AML-193 (cell line): Measurements from ENCODE around the gene CCDC142.

Experiments used
- DNase-seq, 2 experiments: peaks; one replicate each; lab custom pipeline; 2025; lab: John Stamatoyannopoulos, UW

Gene CCDC142

DNA sequence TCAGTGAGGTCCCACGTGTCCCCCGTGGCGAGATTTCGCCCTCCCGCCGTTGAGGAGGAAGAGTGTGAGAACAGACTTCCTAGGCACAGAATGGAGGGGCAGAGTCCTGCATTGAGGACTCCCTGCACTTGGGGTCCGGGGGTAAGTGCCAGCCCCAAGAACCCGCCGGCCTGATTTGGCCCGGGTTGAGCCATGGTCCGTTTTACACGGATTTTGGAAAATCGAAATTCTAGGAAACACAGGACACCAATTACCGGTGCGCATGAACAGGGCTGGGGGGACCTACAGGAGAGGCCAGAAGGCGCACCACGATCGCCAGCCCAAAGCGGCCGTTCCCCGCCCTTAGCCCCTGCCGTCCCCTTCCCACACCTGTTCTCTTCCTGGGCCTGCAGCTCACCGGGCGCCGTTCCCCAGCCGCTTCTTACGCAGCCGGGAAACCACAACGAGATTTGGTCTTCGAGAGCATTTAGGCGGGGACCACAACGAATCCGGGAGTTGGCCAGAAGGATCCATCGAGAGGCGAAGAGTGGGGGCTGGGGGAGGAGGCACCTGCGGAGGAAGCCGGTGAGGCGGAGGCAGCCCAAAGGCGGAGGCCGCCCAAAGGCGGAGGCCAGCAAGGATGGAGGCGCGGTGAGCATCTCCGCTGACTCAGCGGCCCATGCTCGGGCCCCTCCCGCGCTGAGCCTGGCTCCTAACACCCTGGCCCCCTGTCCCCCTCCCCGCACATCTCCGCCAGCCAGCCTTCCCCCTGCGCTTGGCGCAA is 31.0 kb upstream of the CCDC142 start:
- DNase-seq, result no peak

DNA sequence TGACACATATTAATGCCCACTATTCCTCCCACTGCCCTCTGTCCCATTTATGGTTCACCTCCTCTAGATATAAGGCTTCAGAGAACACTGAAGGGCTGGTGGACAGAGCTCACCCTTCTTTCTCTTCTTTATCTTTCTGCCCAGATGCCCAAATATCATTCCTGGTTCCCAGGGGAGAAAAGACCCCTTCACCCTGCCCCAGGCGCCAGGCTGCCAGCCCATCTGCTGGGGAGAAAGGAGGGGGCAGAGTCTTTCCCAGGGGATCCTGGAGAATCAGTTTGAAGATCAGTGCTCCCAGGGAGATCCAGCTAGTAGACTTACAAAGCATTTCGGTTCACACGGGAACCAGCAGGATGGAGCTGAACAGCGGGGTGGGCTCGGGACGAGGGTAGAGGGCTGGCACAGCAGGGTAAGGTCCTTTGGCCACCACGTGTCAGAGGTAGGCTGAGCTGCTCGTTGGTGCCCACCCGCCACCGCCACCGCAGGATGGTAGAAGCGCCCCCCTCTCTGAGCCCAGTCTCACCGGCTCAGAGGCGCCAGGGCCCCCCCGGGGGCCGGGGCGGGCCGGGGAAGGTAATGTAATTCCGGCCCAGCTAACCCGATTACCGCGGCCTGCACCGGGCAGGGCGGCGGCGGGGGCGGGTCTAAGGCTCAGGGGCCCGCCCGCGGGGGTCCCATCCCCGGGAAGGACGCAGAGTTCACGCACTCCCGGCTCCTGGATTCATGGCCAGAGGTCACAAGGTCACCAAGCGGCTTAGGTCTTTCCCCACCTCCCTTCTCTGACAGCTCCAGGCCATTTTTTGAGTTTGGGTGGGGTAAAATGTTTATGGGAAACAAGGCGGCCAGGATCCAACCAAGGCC is 30.2 kb upstream of the CCDC142 start:
- no peak for DNase-seq

DNA sequence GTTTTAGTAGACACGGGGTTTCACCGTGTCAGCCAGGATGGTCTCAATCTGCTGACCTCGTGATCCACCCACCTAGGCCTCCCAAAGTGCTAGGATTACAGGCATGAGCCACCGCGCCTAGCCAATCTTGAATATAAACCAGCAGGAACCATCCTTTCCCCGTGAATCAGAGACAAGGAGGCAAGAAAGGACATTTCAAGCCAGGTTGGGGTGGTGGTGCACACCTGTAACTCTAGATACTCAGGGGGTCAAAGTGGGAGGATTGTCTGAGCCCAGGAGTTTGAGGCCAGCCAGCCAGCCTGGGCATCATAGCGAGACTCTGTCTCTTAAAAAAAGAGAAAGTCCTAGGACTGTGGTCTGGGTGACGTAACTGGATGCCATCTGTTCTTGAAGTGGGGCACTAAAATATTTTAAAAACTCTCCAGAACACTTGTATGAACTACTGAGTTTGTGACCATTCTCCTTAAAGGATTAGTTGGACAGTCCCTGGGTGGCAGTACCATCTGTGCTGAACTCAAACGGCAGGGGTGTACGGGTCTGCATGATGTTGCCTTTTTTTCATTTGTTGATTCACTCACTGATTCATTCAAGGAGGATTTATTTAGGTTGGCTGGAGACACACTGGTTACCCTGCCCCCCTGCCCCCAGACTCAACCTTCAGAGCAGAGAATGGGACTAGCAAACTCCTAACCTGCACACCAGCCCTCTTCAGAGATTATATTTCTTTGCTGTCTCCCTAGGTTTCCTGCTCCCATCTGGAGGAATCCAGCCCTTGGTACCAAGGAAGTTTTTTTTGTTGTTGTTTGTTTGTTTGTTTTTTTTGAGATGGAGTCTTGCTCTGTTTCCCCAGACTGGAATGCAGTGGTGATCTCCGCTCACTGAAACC is 28.5 kb upstream of the CCDC142 start:
- DNase-seq, result no peak

DNA sequence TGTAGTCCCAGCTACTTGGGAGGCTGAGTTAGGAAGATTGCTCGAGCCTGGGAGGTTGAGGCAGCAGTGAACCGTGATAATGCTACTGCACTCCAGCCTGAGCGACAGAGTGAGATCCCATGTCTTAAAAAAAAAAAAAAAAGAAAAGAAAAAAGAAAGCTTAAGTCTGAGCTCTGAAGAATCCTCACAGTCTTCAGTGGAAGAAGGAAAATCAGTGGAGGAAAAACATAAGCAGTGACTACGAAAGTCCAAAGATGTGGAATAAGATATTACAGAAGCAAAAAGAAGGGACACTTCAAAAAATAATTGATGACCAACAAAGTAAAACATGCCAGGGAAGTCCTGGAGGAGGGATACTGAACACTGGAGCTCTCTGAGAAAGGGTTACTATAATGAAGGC is 27.5 kb upstream of the CCDC142 start:
- no peak for DNase-seq

DNA sequence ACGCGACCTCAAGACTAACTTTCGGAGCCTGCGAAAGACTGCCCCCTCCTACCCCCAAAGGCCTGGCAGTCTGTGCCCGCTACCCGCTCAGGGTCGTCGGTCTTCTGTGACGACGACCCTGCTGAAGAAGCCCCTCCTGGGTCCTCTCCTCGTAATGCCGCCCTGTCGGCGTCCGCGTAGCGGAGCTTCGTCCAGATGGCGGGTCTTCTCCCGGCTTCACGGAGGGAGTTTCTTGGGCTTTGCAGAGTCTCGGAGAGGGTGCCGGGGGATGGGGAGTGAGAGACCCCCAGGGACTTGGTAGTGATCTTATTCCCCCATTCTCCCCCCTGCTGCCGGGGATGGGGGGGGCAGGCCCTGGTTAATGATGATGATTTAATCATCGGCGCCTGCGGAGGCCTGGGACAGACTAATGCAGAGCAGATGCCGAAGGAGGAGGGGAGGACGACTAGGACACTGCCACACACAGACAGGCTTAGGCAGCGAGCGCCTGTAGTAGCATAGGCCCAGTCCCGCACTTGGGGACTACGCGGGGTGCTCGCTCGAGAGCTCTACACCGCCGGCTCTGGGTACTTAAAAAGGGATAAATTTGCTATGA is 25.2 kb upstream of the CCDC142 start:
- no peak for DNase-seq

DNA sequence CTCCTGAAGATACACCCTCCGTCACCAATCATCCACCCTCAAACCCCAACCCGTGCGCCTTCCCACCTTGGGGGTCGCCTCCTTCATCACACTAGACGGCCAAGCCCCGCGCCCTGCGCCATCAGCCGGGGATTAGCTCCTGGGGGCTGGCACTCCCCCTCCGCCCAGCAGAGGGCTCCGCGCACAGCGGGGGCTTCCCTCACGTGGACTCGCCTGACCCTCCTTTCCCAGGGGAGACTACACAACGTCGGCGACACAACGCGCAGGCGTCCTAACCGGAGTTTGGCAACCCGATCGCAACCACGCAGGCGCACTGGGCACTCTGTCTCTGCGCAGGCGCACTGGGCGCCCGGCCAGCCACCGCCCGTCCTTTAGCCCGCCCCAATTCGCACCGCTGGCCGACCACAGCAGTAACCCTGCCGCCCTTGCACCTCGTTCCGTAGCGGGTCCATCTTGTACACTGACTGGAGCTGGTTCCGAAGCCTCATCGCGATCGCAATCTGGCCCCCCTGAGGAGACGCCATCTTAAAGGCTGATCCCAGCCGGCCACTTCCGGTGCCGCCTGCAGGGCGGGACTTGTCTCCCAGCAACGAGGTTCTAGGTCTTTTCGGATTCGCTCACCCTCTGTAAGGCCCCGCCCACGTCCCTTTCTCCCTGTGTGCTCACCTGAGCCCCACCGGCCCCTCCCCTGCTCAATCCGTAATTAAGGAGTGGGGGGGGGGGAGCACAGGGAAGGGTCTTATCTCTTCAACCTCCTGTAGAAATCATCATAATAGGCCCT is 24.5 kb upstream of the CCDC142 start, which contains the start of gene PCGF1:
Gene PCGF1 (minus strand): TSS at position 551 of the 781 bp plus-strand sequence. CDS start 27 bp downstream, at position 524.
- DNase-seq, result peak; percentile 90 to 91

DNA sequence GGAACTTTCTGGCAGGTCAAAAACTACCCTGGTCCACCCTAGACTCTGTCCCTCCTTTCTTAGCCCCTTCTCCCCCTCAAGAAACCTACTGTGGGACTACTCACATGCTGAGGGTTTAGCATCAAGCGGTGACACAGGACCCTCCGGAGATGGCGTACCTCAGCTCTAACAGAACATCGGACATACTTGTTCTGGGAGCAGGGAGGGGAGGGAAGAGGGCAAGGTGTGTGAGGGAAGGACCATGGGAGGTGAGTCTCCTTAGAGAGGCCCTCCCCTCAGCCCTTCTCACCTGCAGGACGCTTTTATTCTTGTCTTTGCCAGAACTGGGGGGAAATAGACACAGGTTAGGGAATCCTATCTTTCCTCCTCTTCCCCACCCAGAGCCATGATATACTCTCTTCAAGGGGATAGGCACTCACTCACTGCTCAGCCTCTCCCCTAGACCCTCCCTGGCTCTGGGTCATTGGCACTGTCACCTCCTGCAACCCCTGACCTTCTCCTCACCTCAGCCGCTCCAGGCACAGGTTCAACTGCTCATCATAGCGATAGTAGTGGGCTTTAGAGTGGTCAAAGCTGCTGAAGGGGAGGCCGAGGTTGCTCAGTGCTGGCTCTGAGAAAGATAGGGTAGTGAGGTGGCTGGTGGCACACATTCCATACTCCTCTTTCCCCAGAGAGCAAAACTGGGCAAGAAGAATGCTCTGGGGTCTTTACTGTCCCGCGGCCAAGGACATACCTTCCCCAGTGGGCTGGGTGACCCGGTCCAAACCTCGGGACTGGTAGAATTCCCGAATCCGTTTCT is 22.8 kb upstream of the CCDC142 start:
- no peak for DNase-seq

DNA sequence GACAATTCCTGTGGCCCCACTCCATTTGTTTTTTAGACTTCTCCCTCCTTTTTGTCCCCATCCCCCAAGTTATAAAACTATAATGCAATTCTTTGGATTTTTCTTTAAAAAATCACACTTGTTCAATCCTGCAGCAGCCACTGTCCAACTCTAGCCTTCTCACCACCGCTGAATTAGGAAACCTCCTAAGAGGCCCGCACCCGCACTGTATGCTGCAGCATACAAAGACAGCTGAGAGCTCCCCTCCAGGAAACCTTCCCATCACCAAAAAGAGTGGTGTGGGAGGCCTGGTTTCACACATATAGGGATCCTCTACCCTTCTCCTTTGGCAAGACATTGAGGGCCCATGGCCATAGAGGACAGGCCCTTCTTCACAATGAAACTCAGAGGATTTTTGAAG is 21.8 kb upstream of the CCDC142 start:
- DNase-seq, result no peak

DNA sequence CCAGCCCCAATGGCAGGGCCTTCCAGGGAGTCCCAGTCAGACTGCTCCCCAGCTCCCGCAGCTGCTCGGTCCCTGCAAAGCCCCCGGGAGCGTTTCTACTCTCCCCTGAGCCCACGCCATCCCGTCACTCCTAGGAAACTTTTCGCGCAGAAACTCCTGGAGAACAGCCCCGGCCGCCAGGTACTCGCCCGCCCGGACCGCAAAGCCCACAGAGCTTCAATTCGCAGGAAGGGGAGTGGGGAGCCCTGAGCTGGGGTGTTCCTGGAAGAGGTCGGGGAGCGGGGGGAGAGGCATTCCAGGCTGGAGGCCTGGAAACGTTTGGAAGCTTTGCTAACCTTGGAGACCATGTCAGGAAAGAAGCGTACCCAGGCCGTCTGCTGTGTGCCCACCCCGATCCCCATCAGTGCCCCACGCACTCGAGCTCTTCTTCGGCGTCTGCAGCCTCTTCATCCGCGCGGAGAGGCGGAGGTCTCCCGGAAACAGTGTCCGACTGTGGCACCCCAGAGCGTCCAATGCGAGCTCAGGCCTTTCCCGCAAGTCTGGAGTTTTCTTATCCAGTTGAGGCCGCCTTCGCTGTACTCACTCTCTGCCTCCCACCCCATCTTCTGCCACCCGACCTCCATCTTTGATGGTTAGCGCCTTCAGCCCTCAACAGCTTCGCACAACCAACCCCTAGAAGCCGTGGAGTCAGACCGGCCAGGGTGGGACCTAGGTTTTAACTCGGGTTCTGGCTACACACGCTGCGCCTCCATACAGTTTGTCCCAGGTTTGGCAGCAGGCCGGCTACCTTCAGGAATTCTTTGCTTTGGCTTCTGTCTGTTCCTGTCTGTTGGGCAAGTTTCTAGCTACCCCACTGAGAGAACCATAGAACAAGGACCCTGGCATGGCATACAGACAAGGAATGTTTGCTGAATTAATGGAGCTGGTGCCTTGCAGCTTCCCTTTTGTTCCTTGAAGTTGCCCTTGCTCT is 21.0 kb upstream of the CCDC142 start:
- DNase-seq, result no peak

DNA sequence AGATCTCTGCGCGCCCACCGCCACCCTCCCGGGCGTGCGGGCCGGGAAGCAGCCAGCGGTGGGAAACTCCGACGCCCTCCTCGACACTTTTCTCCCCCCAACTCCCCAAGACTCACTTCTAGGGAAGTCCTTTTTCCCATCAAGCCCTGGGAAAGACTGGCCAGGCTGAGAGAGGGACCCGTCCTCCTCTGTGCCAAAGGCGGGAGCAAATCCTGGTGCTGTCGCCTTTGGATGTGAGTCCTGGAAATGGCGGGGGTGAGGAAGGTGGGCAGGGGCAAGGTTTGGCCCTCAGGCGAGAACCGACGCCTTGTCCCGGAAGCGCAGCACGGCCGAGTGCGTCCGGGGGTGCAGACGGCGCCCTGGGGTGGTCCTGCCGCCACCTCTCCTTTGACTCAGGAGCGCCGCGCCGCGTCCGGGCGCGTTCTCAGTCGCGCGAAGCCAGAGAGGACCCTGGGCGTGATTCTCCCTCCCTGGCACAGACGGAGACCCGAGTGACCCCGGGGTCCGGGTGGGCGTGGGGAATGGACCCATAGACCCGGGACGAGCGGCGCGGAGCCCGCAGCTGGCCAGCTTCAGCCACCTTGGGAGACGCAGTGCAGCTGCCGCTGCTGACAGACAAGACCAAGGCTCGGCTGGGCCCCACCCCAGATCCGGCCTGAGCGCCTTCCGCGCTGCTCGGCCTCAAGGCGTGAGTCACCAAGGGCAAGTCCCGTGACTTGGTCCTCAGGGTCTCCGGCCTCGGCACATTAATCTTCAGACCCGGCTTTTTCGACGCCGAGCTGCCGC is 20.1 kb upstream of the CCDC142 start:
- DNase-seq, result peak in 1 of 2 experiments; percentile 17

DNA sequence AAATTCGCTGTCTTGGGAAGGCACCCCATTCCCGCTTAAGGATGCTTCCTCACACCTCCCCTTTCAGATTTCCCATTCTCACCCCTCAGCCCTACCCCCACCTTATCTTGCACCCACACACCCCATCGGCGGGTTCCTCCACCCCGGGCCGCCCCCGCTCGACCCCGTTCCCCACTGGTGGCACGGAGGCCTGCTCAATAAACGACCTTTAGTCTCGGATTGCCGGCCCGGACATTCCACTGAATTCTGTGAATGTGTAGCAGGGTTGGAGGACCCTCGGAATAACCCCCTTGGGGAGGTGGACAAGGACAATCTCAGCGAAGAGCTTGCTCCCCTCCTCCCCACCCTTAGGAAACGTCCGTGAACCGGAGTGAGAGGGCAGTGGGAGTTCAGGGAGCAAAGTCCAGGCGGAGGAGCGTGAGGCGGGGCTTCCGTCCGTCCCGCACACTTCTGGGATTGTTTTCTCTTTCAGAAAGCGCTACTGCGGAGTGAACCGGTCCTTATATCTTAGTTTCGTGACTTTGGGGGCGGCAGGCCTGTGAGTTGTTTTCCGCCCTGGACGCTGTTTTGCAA is 19.4 kb upstream of the CCDC142 start:
- no peak for DNase-seq

DNA sequence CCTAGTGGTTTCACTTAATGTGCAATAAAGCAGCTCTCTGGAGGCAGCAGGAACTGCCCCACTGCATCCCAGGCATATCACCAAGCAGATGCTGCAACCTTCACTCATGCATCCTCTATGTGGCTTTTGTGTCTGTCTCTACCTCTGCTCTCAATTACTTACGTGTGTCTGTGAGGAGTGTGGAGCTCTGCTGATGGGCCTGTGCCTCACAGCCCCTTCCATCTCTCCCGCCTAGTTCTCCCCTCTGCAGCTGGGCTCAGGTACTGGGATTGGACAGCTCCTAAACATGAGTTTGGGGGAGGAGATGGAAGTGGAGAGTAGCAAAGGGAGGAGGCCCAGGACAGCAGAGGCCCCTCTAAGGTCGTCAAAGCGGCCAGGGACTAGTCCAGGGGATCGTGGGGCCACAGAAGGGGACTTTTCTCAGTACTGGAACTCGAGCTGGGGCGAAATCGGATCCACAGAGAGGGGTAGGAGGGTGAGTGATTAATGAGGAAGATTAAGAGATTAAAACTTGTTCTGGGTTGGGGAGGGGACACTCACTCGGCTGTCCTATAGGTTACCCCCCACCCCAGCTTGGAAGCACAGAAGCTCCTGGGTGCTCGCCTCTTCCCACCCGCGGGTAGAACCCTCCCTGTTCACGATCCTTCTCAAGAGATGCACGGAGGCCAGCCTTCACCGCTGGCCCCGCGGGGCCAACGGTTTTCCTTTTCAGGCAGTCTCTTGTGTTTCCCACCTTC is 18.7 kb upstream of the CCDC142 start:
- no peak for DNase-seq

DNA sequence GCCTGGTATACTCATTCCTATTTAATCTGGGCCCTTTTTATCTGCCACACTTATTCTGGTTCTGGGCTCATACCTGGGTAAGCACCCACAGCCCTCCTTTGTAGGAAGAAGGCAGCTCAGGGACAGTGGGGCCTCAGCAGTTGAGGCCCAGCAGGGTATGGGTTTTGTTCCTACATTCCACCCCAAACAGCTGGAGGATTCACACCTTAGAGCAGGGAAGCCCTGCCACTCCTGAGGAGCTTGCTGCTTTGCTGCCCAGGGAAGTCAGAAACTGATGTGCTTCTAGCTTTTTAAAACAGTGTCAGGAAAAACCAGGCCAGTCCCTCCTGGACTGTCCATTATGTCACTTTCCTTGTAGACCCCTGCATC is 17.8 kb upstream of the CCDC142 start:
- no peak for DNase-seq

DNA sequence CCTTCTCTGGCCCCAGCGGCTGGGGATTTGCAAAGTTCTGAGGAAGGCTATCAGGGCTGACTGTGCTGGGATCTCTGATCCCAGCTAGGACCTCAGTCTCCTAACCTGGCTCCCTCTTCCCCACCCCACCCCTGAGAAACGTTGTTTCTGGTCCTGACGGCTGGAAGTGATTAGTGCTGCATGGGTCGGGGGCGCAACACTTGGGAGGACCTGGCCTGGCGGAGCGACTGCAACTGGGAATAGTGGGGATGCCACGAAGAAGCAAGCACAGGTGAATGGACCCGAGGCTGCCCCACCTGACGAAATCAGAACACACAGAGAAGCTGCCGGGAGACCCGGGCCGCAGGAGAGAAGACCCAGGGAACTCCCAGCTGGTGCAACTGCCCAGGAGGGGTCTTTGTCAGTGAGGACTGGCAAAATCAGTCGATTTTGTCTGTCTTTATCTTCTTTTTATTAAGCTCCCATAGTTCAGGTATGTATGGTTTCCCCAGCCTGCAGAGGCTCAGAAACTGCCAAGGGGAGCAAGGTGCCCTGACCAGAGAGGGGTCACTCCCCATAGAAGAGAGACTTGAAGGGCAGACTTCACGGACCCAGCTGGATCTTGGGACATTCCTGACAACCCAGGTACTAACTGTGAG is 17.3 kb upstream of the CCDC142 start:
- DNase-seq, result no peak

DNA sequence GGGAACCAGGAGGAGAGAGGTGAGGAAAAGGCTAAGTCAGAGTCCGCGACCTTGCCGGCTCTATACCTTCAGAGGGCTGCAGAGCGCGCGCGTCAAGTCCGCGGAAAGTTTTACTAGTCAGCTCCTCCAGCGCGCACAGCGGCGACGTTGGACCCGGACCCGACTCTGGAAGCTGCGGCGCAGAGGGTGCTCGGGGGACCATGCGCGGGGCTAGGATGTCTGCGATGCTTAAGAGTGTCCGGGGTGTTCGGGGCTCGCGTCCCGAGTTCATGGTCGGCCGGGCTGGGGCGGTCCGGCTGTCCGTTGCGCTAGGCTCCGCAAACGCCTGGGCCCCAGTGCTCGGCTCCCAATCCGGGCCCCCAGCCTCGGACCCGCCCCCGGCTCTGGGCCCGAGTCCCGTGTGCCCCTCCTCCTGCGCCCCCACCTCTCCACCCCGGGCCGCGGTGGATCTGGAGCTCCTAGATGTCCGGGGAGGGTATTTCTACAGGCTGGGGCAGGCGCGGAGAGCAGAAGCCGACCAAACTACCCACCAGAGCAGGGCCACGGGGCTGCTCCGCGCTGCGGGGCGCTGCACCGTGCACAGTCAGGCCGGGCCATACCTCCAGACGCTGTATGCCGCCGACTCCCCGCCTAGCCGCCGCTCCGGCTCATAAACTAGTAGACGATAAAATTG is 16.6 kb upstream of the CCDC142 start, which contains the start of gene LBX2:
Gene LBX2 (minus strand): TSS at position 337 of the 673 bp plus-strand sequence. CDS start 66 bp downstream, at position 271.
- DNase-seq, result no peak
